ENCODE results near the gene NRIP1.

NRIP1 gene

GRCh38 chr21:14979264-14979663, 85.5 kb downstream of the NRIP1 start:
- H2AFZ ChIP-seq (ENCODE audit: low read length, unreplicated experiment), result no peak overlapping the region
- no peaks in the 10 kb centered on the region for H3K4me1 ChIP-seq (ENCODE audit: control insufficient read depth, insufficient read depth, low read length, unreplicated experiment)
- no peaks in the 10 kb centered on the region for H3K27me3 ChIP-seq (ENCODE audit: insufficient read depth, low read length)
- peaks cover 18% of the 10 kb centered on the region for H3K79me2 ChIP-seq (ENCODE audit: control insufficient read depth, insufficient read depth, low read length, unreplicated experiment)
- peaks cover 7% of the 10 kb centered on the region; the same call in 1 of the 2 replicates for H3K36me3 ChIP-seq (ENCODE audit: insufficient read depth, low read length)
- no peak overlapping the region for H3K4me3 ChIP-seq (ENCODE audit: low read depth, low read length)
- H3K27ac ChIP-seq (ENCODE audit: low read depth, low read length), result no peak overlapping the region

GRCh38 chr21:14977814-14978213, 87.0 kb downstream of the NRIP1 start:
- H3K4me3 ChIP-seq (ENCODE audit: low read depth, low read length), result no peak overlapping the region
- H3K4me1 ChIP-seq (ENCODE audit: control insufficient read depth, insufficient read depth, low read length, unreplicated experiment), result no peaks in the 10 kb centered on the region
- peaks cover 18% of the 10 kb centered on the region for H3K79me2 ChIP-seq (ENCODE audit: control insufficient read depth, insufficient read depth, low read length, unreplicated experiment)
- no peaks in the 10 kb centered on the region for H3K36me3 ChIP-seq (ENCODE audit: insufficient read depth, low read length)
- H2AFZ ChIP-seq (ENCODE audit: low read length, unreplicated experiment), result no peak overlapping the region
- H3K27ac ChIP-seq (ENCODE audit: low read depth, low read length), result no peak overlapping the region
- no peaks in the 10 kb centered on the region for H3K27me3 ChIP-seq (ENCODE audit: insufficient read depth, low read length)

GRCh38 chr21:14975136-14975919, 89.5 kb downstream of the NRIP1 start:
- Histone ChIP-seq H3K4me3 (ENCODE audit: low read depth, low read length) (no peak overlapping the region), H2AFZ (ENCODE audit: low read length, unreplicated experiment) (no peak overlapping the region), H3K36me3 (ENCODE audit: insufficient read depth, low read length) (no peaks in the 10 kb centered on the region), H3K27me3 (ENCODE audit: insufficient read depth, low read length) (no peaks in the 10 kb centered on the region), H3K4me1 (ENCODE audit: control insufficient read depth, insufficient read depth, low read length, unreplicated experiment) (no peaks in the 10 kb centered on the region), H3K27ac (ENCODE audit: low read depth, low read length) (no peak overlapping the region), H3K79me2 (ENCODE audit: control insufficient read depth, insufficient read depth, low read length, unreplicated experiment) (peaks cover 10% of the 10 kb centered on the region)

GRCh38 chr21:14972678-14973077, 92.1 kb downstream of the NRIP1 start:
- peaks cover 7% of the 10 kb centered on the region for H3K79me2 ChIP-seq (ENCODE audit: control insufficient read depth, insufficient read depth, low read length, unreplicated experiment)
- H3K27me3 ChIP-seq (ENCODE audit: insufficient read depth, low read length), result no peaks in the 10 kb centered on the region

GRCh38 chr21:14968821-14969220, 96.0 kb downstream of the NRIP1 start:
- Histone ChIP-seq H3K27me3 (ENCODE audit: insufficient read depth, low read length) (no peaks in the 10 kb centered on the region), H2AFZ (ENCODE audit: low read length, unreplicated experiment) (no peak overlapping the region), H3K4me1 (ENCODE audit: control insufficient read depth, insufficient read depth, low read length, unreplicated experiment) (no peaks in the 10 kb centered on the region), H3K27ac (ENCODE audit: low read depth, low read length) (no peak overlapping the region), H3K4me3 (ENCODE audit: low read depth, low read length) (no peak overlapping the region), H3K36me3 (ENCODE audit: insufficient read depth, low read length) (peaks cover 20% of the 10 kb centered on the region), H3K79me2 (ENCODE audit: control insufficient read depth, insufficient read depth, low read length, unreplicated experiment) (peaks cover 4% of the 10 kb centered on the region)

More at GRCh38 chr21:14972678-14973077, 92.1 kb downstream of the NRIP1 start:
- Histone ChIP-seq H3K36me3 (ENCODE audit: insufficient read depth, low read length) (peaks cover 5% of the 10 kb centered on the region), H3K4me1 (ENCODE audit: control insufficient read depth, insufficient read depth, low read length, unreplicated experiment) (no peaks in the 10 kb centered on the region), H3K4me3 (ENCODE audit: low read depth, low read length) (no peak overlapping the region), H2AFZ (ENCODE audit: low read length, unreplicated experiment) (no peak overlapping the region), H3K27ac (ENCODE audit: low read depth, low read length) (no peak overlapping the region)

GRCh38 chr21:14968029-14968428, 96.8 kb downstream of the NRIP1 start:
- peaks cover 6% of the 10 kb centered on the region for H3K4me1 ChIP-seq (ENCODE audit: control insufficient read depth, insufficient read depth, low read length, unreplicated experiment)
- H3K79me2 ChIP-seq (ENCODE audit: control insufficient read depth, insufficient read depth, low read length, unreplicated experiment), result peaks cover 4% of the 10 kb centered on the region
- no peak overlapping the region for H3K4me3 ChIP-seq (ENCODE audit: low read depth, low read length)
- H3K27me3 ChIP-seq (ENCODE audit: insufficient read depth, low read length), result no peaks in the 10 kb centered on the region
- H3K27ac ChIP-seq (ENCODE audit: low read depth, low read length), result no peak overlapping the region
- H2AFZ ChIP-seq (ENCODE audit: low read length, unreplicated experiment), result no peak overlapping the region
- peaks cover 20% of the 10 kb centered on the region for H3K36me3 ChIP-seq (ENCODE audit: insufficient read depth, low read length)

GRCh38 chr21:14964621-14965020, 100.2 kb downstream of the NRIP1 start:
- peaks cover 4% of the 10 kb centered on the region for H3K79me2 ChIP-seq (ENCODE audit: control insufficient read depth, insufficient read depth, low read length, unreplicated experiment)
- no peak overlapping the region for H2AFZ ChIP-seq (ENCODE audit: low read length, unreplicated experiment)
- no peak overlapping the region for H3K4me3 ChIP-seq (ENCODE audit: low read depth, low read length)
- H3K27me3 ChIP-seq (ENCODE audit: insufficient read depth, low read length), result no peaks in the 10 kb centered on the region
- H3K27ac ChIP-seq (ENCODE audit: low read depth, low read length), result no peak overlapping the region
- peaks cover 12% of the 10 kb centered on the region for H3K4me1 ChIP-seq (ENCODE audit: control insufficient read depth, insufficient read depth, low read length, unreplicated experiment)
- peaks cover 20% of the 10 kb centered on the region for H3K36me3 ChIP-seq (ENCODE audit: insufficient read depth, low read length)

GRCh38 chr21:14962217-14962616, 102.6 kb downstream of the NRIP1 start:
- H3K27ac ChIP-seq (ENCODE audit: low read depth, low read length), result no peak overlapping the region
- peaks cover 19% of the 10 kb centered on the region for H3K4me1 ChIP-seq (ENCODE audit: control insufficient read depth, insufficient read depth, low read length, unreplicated experiment)
- peaks cover 13% of the 10 kb centered on the region for H3K36me3 ChIP-seq (ENCODE audit: insufficient read depth, low read length)
- no peaks in the 10 kb centered on the region for H3K27me3 ChIP-seq (ENCODE audit: insufficient read depth, low read length)
- no peak overlapping the region for H2AFZ ChIP-seq (ENCODE audit: low read length, unreplicated experiment)
- H3K4me3 ChIP-seq (ENCODE audit: low read depth, low read length), result no peak overlapping the region
- no peaks in the 10 kb centered on the region for H3K79me2 ChIP-seq (ENCODE audit: control insufficient read depth, insufficient read depth, low read length, unreplicated experiment)

GRCh38 chr21:14961502-14961901, 103.3 kb downstream of the NRIP1 start:
- Histone ChIP-seq H3K36me3 (ENCODE audit: insufficient read depth, low read length) (peaks cover 6% of the 10 kb centered on the region), H3K4me3 (ENCODE audit: low read depth, low read length) (no peak overlapping the region), H3K4me1 (ENCODE audit: control insufficient read depth, insufficient read depth, low read length, unreplicated experiment) (peaks cover 26% of the 10 kb centered on the region), H2AFZ (ENCODE audit: low read length, unreplicated experiment) (no peak overlapping the region), H3K79me2 (ENCODE audit: control insufficient read depth, insufficient read depth, low read length, unreplicated experiment) (no peaks in the 10 kb centered on the region), H3K27ac (ENCODE audit: low read depth, low read length) (no peak overlapping the region), H3K27me3 (ENCODE audit: insufficient read depth, low read length) (no peaks in the 10 kb centered on the region)

GRCh38 chr21:14959343-14959742, 105.5 kb downstream of the NRIP1 start:
- no peak overlapping the region for H3K27ac ChIP-seq (ENCODE audit: low read depth, low read length)
- no peak overlapping the region for H2AFZ ChIP-seq (ENCODE audit: low read length, unreplicated experiment)
- H3K4me1 ChIP-seq (ENCODE audit: control insufficient read depth, insufficient read depth, low read length, unreplicated experiment), result peaks cover 26% of the 10 kb centered on the region
- no peaks in the 10 kb centered on the region for H3K79me2 ChIP-seq (ENCODE audit: control insufficient read depth, insufficient read depth, low read length, unreplicated experiment)
- no peaks in the 10 kb centered on the region for H3K36me3 ChIP-seq (ENCODE audit: insufficient read depth, low read length)
- no peak overlapping the region for H3K4me3 ChIP-seq (ENCODE audit: low read depth, low read length)
- no peaks in the 10 kb centered on the region for H3K27me3 ChIP-seq (ENCODE audit: insufficient read depth, low read length)

GRCh38 chr21:14957836-14958235, 107.0 kb downstream of the NRIP1 start:
- Histone ChIP-seq H3K27me3 (ENCODE audit: insufficient read depth, low read length) (no peaks in the 10 kb centered on the region), H3K79me2 (ENCODE audit: control insufficient read depth, insufficient read depth, low read length, unreplicated experiment) (no peaks in the 10 kb centered on the region), H2AFZ (ENCODE audit: low read length, unreplicated experiment) (no peak overlapping the region), H3K4me1 (ENCODE audit: control insufficient read depth, insufficient read depth, low read length, unreplicated experiment) (peaks cover 19% of the 10 kb centered on the region), H3K4me3 (ENCODE audit: low read depth, low read length) (no peak overlapping the region), H3K27ac (ENCODE audit: low read depth, low read length) (0 out of 2 replicates have a peak overlapping the region, but pooled peaks have one; percentile 47), H3K36me3 (ENCODE audit: insufficient read depth, low read length) (no peaks in the 10 kb centered on the region)
